Stomach smooth muscle (tissue), 2 donors: Measurements from ENCODE around the gene FIBCD1.

Experiments
- H3K27ac ChIP-seq: one replicate; pipeline ENCODE4 v1.7.0; 2013; ENCODE audit warnings: mild to moderate bottlenecking, low read length, inconsistent platforms
- H3K27me3 ChIP-seq, 2 donors: one replicate each; pipeline ENCODE4 v1.7.0; 2013; ENCODE audit warnings: low read length in 2 of 2; ENCODE audit not compliant: insufficient read depth in 2 of 2, control insufficient read depth in 1 of 2
- H3K36me3 ChIP-seq, 2 donors: one replicate each; pipeline ENCODE4 v1.7.0; 2013; ENCODE audit warnings: low read length in 2 of 2; ENCODE audit not compliant: control insufficient read depth in 2 of 2, insufficient read depth in 2 of 2
- H3K4me1 ChIP-seq: one replicate; pipeline ENCODE4 v1.7.0; 2013; ENCODE audit warnings: low read length; ENCODE audit not compliant: control insufficient read depth, insufficient read depth
- H3K4me3 ChIP-seq, 2 donors: one replicate each; pipeline ENCODE4 v1.7.0; 2013; ENCODE audit warnings: low read length in 2 of 2
- H3K9ac ChIP-seq, 2 donors: one replicate each; pipeline ENCODE4 v1.7.0; 2013; ENCODE audit warnings: low read length in 2 of 2, mild to moderate bottlenecking in 1 of 2
- H3K9me3 ChIP-seq, 2 donors: one replicate each; pipeline ENCODE4 v1.7.0; 2013; ENCODE audit warnings: low read length in 2 of 2; ENCODE audit not compliant: control insufficient read depth in 2 of 2
- donor health status: healthy.
- donor health status: Pancreatic carcinoma.

Gene FIBCD1

DNA sequence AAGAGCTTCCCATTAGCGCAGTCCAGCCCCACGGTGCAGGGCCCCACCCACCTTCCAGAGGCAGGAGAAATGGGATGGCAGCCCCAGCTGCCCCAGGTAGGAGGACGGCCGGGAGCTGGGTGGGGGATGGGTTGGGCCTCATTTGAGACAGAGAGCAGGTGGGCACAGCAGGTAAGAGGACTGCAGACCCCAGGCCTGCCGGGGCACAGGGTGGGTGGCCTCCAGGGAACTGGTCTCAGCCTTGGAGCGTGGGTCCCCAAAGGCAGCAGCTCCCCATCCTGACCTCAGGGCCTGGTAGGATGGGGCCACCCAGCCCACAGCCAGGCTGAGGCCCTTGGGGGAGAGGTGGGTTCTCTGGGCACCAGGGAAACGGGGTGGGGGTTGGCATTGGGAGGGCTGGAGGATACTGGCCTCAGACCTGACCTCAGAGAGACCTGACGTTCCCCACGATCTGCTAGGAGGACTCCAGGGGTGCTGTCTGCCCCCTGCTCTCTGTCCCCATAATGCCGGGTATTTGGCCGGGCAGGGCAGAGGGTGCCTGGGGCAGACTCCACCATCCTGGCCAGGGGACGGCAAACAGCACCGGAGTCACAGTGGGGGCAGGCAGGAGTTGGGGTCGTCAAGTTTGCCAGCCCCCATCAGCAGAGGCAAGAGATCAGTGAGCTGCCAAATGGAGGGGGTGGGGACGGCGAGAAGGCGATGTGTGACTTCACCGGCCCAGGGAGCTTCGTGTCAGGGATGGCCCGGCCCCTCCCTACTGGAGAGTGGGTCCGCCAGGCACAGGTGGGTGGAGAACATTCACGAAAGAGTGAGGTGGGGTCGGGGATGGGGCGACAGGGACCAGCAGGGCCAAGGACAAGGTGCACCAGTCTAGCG is 35.6 kb downstream of the FIBCD1 start:
- H3K9me3 ChIP-seq, result no peaks in the 10 kb centered on the region
- H3K4me1 ChIP-seq, result no peaks in the 10 kb centered on the region
- peaks cover 20 to 22% of the 10 kb centered on the region in 2 donors for H3K27me3 ChIP-seq
- H3K36me3 ChIP-seq, result no peaks in the 10 kb centered on the region
- H3K4me3 ChIP-seq, result no peak overlapping the region
- H3K9ac ChIP-seq, result no peak overlapping the region
- no peak overlapping the region for H3K27ac ChIP-seq

DNA sequence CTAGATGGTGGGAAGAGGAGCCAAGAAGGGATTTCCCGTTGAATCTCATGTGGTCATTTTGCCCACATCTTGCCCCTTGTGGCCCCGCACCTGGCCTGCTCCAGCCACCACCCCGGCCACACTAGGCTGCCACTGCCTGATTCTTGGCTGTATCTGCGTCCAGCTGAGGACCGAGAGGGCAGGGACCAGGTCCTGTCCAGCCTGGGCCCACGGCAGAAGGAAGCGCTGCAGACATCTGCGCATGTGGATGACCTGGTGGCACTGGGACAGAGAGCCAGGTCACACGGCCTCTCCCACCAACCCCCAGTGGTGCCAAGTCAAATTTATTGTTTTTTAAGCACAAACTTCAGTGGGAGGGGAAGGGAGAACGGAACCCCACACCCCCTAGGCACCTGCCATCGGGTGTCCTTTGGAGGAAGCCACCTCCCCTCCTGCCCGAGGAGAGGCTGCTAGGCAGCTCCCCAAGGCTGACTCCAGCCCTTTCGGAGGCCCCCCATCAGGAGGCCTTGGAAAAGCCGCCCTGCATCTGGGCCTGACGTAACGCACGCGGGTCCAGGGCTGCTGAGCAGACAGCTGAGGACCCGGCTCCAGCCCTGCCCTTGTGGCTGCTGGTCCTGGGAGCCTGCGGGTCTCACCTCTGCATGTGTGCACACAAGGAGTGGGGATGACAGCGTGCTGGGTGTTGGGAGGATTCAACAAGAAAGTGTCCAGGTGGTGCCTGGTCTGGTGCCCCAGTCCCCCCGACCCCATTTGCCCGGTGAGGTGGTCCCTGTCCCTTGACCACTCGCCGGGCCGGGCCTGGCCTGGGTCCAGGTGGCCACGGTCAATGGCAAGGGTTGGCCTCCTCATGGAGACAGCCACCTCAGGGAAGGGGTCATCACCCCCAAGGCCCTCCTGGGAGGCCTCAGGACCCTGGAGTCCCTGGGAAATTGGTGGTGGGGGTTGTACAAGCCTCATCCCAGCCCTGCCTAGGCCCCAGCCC is 36.6 kb downstream of the FIBCD1 start:
- Histone ChIP-seq H3K4me3 (no peak overlapping the region), H3K27me3 (peaks cover 22% of the 10 kb centered on the region in 2 donors), H3K9ac (no peak overlapping the region), H3K36me3 (no peaks in the 10 kb centered on the region), H3K9me3 (no peaks in the 10 kb centered on the region), H3K4me1 (no peaks in the 10 kb centered on the region), H3K27ac (no peak overlapping the region)

DNA sequence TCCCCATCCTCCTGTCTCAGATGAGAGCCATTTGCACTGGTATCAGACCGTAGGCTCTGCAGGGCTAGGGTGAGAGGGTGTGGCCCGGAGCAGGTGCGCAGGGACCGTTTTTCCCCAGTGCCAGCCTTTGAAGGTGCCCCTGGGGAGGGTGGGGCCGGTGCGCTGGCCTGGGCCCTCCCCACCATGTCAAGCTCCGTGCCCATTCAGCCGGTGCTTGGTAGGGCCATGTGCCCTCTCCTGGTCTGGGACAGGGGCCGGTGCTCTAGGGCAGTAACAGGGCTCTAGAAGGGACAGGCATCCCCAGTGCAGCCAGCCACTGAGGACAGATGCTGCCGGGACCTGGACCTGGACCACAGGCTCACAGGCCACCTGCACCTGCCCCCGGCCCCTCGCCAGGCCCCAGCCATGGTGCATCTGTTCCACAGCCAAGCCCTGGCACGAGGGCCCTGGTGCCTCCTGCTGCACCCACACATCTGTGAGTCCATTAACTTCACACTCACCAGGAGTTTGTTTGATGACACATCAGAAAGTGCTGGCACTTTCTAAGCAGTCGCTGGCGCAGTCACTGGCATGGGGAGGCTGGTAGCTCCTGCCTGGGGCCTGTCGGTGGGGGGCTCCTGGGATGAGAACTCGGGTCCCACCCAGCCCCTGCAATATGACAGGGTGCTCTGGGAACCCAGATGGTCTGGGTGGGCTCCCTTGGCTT is 37.4 kb downstream of the FIBCD1 start:
- H3K27me3 ChIP-seq, result peaks cover 22 to 24% of the 10 kb centered on the region in 2 donors

DNA sequence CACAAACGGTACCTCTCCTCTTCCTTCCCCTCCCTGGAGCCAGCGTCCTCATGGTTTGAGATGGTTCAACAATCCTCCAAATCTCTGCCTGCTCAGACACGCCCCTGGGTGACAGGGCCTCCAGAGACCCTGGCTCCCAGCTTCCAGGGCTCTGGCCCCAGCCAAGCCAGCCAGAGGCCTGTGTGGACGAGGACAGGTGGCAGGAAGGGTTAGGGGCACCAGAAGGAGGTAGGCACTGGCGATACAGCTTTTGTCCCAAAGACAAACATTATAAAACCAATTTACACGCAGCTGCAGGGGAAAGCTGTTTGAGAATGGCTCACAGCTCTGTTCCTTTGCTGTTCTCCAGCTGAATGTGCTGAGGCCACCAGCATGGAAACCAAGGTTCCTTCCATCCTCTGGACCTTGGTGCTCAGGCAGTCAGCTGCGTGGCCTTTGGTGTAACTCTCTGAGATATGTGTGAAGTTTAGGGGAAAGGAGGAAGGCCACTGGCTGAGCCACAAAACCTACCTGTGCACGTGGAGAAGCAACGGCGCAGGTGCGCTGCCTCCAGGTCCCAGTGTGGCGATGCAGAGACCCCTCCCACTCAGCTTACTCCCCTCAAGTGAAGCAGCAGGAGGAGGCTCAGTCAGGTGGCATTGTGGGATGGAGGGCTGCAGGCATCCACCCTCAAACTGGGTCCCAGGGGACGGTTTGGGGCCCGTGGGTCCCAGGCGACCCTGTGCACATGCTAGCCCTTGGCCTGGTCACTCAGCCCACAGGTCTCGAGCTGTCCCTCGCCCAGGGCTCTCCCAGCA is 38.1 kb downstream of the FIBCD1 start:
- H3K36me3 ChIP-seq, result no peaks in the 10 kb centered on the region
- H3K9me3 ChIP-seq, result no peaks in the 10 kb centered on the region
- peaks cover 18 to 22% of the 10 kb centered on the region in 2 donors for H3K27me3 ChIP-seq

More for the DNA sequence above, 37.4 kb downstream of the FIBCD1 start:
- H3K4me3 ChIP-seq, result no peak overlapping the region
- no peaks in the 10 kb centered on the region for H3K9me3 ChIP-seq
- no peaks in the 10 kb centered on the region for H3K36me3 ChIP-seq
- no peak overlapping the region for H3K9ac ChIP-seq
- no peaks in the 10 kb centered on the region for H3K4me1 ChIP-seq
- no peak overlapping the region for H3K27ac ChIP-seq

DNA sequence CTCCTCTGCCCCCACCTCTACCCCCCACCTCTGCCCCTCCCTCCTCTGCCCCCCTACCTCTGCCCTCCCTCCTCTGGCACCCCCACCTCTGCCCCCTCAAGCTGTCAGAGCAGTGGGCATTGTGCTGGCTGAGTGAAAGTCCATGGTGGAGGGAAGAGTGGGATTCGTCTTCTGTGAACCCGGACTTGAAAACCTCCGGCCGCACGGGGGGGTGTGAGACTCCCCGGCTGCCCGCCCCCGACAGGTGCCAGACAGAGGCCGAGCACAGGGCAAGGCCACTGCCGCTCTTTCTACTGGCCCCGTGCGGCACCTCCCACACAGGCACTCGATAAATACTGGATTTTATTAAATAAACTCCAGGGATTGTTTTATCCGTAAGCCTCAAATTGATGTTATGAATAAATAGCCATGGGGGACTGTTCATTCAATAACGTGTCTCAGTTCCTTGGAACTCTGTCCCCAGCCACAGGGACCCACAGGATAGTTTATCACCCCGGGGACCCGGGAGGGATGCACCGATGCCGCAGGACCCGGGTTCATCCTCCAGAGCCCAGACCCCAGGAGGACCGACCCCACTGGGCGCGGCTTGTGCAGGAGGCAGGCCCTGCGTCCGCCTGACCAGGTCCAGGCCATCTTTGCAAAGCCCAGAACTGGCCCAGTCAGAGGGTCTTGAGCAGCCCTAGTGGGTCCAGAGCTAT is 39.8 kb downstream of the FIBCD1 start:
- Histone ChIP-seq H3K4me3 (no peak overlapping the region), H3K9me3 (no peaks in the 10 kb centered on the region), H3K36me3 (no peaks in the 10 kb centered on the region), H3K27ac (no peak overlapping the region), H3K27me3 (peaks cover 12 to 22% of the 10 kb centered on the region in 2 donors), H3K4me1 (peaks cover 15% of the 10 kb centered on the region), H3K9ac (no peak overlapping the region)

More for the DNA sequence above, 38.1 kb downstream of the FIBCD1 start:
- Histone ChIP-seq H3K9ac (no peak overlapping the region), H3K27ac (no peak overlapping the region), H3K4me3 (no peak overlapping the region), H3K4me1 (peaks cover 1% of the 10 kb centered on the region)

DNA sequence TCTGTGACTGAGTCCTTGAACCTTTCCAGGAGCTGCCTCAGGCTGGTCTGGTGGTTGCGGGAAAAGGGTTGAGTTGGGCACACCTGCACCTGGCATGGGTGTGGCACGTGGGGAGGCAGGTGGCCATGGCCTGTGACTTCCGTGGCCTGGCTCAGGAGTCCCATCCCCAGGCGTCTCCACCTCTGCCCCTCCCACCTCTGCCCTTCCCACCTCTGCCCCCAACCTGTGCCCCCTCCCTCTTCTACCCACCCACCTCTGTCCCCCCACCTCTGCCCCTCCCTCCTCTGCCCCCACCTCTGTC is 40.5 kb downstream of the FIBCD1 start:
- Histone ChIP-seq H3K4me1 (peaks cover 20% of the 10 kb centered on the region), H3K36me3 (peaks cover 4 to 5% of the 10 kb centered on the region in 2 donors), H3K27me3 (peaks cover 12 to 22% of the 10 kb centered on the region in 2 donors), H3K27ac (no peak overlapping the region), H3K9me3 (no peaks in the 10 kb centered on the region), H3K9ac (no peak overlapping the region), H3K4me3 (no peak overlapping the region)

DNA sequence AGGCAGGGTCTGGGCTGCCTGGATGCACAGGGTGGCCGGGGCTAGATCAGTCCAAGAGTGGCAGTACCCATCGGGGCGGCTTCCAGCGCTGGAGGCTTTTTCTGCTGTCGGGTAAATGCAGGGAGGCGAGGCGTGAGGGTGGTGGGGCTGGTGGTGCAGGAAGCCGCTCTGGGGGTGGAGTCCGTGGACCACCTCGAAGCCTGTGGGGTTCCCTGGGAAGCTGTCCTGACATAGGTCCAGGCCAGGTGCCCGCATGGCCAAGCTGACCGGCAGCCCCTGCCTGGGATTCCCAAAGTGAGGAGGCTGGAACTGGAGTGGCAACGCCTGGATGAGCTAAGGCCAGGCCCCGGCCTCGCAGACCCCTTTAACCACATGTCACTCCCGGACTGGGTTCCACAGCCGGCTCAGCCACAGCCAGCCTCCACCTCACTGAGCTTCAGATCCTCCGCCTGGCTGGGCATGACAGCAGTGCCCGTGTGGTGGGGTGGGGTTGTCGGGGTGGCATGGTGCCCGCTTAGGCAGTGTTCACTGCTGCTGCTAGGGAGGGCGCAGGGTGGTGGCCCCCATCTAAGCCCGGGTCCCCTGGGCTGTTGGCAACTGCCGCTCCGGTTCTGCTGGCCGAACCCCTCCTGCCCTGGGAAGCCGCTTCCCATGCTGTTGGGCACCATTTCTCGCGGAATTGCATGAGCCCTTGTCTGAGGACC is 41.0 kb downstream of the FIBCD1 start:
- H3K9me3 ChIP-seq, result no peaks in the 10 kb centered on the region
- peaks cover 9 to 10% of the 10 kb centered on the region in 2 donors for H3K36me3 ChIP-seq
- H3K9ac ChIP-seq, result no peak overlapping the region
- peaks cover 20% of the 10 kb centered on the region for H3K4me1 ChIP-seq
- no peak overlapping the region for H3K4me3 ChIP-seq
- peaks cover 12 to 22% of the 10 kb centered on the region in 2 donors for H3K27me3 ChIP-seq
- H3K27ac ChIP-seq, result no peak overlapping the region

DNA sequence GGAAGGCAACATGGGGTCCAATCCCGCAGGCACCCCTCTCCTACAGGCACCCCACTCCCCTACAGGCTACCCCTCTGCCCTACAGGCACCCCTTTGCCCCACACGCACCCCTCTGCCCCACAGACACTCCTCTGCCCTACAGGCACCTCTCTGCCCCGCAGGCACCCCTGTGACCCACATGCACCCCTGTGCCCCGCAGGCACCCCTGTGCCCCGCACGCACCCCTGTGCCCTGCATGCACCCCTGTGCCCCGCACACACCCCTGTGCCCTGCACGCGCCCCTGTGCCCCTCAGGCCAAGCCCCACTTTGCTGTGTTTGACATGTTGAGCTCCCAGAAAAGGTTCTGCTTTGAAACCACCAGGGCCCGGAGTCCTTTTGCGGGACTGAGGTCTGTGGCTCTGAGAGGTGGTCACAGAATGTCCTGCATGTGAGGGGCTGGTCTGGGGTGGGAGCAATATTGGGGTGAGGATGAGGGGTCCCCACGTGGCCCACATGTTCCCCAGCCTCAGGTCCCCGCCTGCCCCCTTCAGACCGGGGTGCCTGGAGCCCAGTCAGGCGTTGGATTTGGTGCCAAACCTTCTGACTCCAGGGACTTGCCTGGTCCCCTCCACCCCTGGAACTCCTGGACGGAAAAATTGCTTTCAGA is 41.8 kb downstream of the FIBCD1 start:
- no peak overlapping the region for H3K9ac ChIP-seq
- H3K4me3 ChIP-seq, result no peak overlapping the region
- peaks cover 16% of the 10 kb centered on the region in 2 donors for H3K36me3 ChIP-seq
- H3K27ac ChIP-seq, result no peak overlapping the region
- peaks cover 20% of the 10 kb centered on the region for H3K4me1 ChIP-seq
- no peaks in the 10 kb centered on the region for H3K9me3 ChIP-seq
- H3K27me3 ChIP-seq, result peaks cover 11 to 20% of the 10 kb centered on the region in 2 donors
